Hypothalamus (tissue), 51 donors: Measurements from ENCODE around the gene EPB41L2.

Experiments used
- DNase-seq, 51 donors: peaks; one replicate each; lab custom pipeline; 2025; lab: John Stamatoyannopoulos, UW

EPB41L2 gene

GRCh38 chr6:130888246-130888645 lies 174.8 kb downstream of the EPB41L2 start:
- DNase-seq: peak in 3 of 51 donors; percentile 14 to 48 (median 23)

- DNase-seq: no peak
These were observed 176.1 kb downstream of the EPB41L2 start for GRCh38 chr6:130886966-130887365.

GRCh38 chr6:130885392-130886192 lies 177.5 kb downstream of the EPB41L2 start:
- DNase-seq: peak in 30 of 51 donors; percentile 7 to 85 (median 44)

GRCh38 chr6:130882370-130882769 lies 180.7 kb downstream of the EPB41L2 start:
- DNase-seq: no peak

- no peak for DNase-seq
These were observed 183.2 kb downstream of the EPB41L2 start for GRCh38 chr6:130879826-130880225.

GRCh38 chr6:130873746-130874145 lies 189.3 kb downstream of the EPB41L2 start:
- no peak for DNase-seq

- peak in 31 of 51 donors; percentile 2 to 80 (median 47) for DNase-seq
These were observed 190.6 kb downstream of the EPB41L2 start for GRCh38 chr6:130872250-130873095.

GRCh38 chr6:130870179-130870880 lies 192.7 kb downstream of the EPB41L2 start:
- no peak for DNase-seq

GRCh38 chr6:130869681-130870080 lies 193.4 kb downstream of the EPB41L2 start:
- DNase-seq: no peak

GRCh38 chr6:130865793-130866192 lies 197.3 kb downstream of the EPB41L2 start:
- DNase-seq: no peak

- no peak for DNase-seq
These were observed 198.7 kb downstream of the EPB41L2 start for GRCh38 chr6:130864344-130864743.

- DNase-seq: no peak
These were observed 199.4 kb downstream of the EPB41L2 start for GRCh38 chr6:130863415-130864230.

- DNase-seq: no peak
These were observed 200.7 kb downstream of the EPB41L2 start for GRCh38 chr6:130862370-130862769.

GRCh38 chr6:130859161-130859867 lies 203.7 kb downstream of the EPB41L2 start:
- no peak for DNase-seq

GRCh38 chr6:130858498-130859160 lies 204.4 kb downstream of the EPB41L2 start:
- DNase-seq: no peak

- DNase-seq: no peak
These were observed 205.0 kb downstream of the EPB41L2 start for GRCh38 chr6:130858054-130858453.

- DNase-seq: no peak
These were observed 209.4 kb downstream of the EPB41L2 start for GRCh38 chr6:130853555-130854183.

GRCh38 chr6:130852844-130853554 lies 210.0 kb downstream of the EPB41L2 start:
- DNase-seq: no peak
